Neural progenitor cell (in vitro differentiated cells): Measurements from ENCODE around the gene OCA2. TPM values are rescaled to one million over a fixed set of nuclear protein-coding genes. Genes with fewer than 3 reads are reported as not detected.

ENCODE experiments used
- DNase-seq: peaks from one replicate; pipeline ENCODE4 v3.0.0-alpha.2; 2016; ENCODE audit warnings: low spot score
- H2AFZ ChIP-seq: fragments of 200-600 bp; sonication (generic); replicated peaks from 2 replicates; pipeline ENCODE4 v1.6.1; 2016; ENCODE audit warnings: antibody characterized with exemption
- H3F3A ChIP-seq: fragments of 200-600 bp; sonication (generic); 2 replicates; pipeline ENCODE4 v1.6.1; 2016; ENCODE audit warnings: antibody characterized with exemption, low read depth
- H3K27ac ChIP-seq: fragments of 200-600 bp; sonication (generic); 2 replicates; pipeline ENCODE4 v1.5.1; 2016; ENCODE audit warnings: mild to moderate bottlenecking
- H3K27me3 ChIP-seq: fragments of 200-600 bp; sonication (generic); 2 replicates; pipeline ENCODE4 v1.6.1; 2016; ENCODE audit warnings: mild to moderate bottlenecking, moderate library complexity
- H3K36me3 ChIP-seq: fragments of 200-600 bp; sonication (generic); 2 replicates; pipeline ENCODE4 v1.5.1; 2016
- H3K4me1 ChIP-seq: fragments of 200-600 bp; sonication (generic); 2 replicates; pipeline ENCODE4 v1.6.1; 2016; ENCODE audit warnings: mixed run types
- H3K4me2 ChIP-seq: fragments of 200-600 bp; sonication (generic); 2 replicates; pipeline ENCODE4 v1.6.1; 2016
- H3K4me3 ChIP-seq: fragments of 200-600 bp; sonication (generic); 2 replicates; pipeline ENCODE4 v1.5.1; 2016
- H3K79me2 ChIP-seq: fragments of 200-600 bp; sonication (generic); 2 replicates; pipeline ENCODE4 v1.6.1; 2016; ENCODE audit warnings: low read depth
- H3K9ac ChIP-seq: fragments of 200-600 bp; sonication (generic); 2 replicates; pipeline ENCODE4 v1.6.1; 2016
- H3K9me3 ChIP-seq: fragments of 200-600 bp; sonication (generic); 2 replicates; pipeline ENCODE4 v1.5.1; 2016; ENCODE audit warnings: low read depth
- H4K20me1 ChIP-seq: fragments of 200-600 bp; sonication (generic); 2 replicates; pipeline ENCODE4 v1.6.1; 2016; ENCODE audit warnings: low read depth
- H3K27ac Mint-ChIP-seq: 3 replicates; pipeline ENCODE4 v1.8.0; 2021; ENCODE audit warnings: mixed read lengths
- H3K27me3 Mint-ChIP-seq: 2 replicates; pipeline ENCODE4 v1.8.0; 2022; ENCODE audit warnings: low read depth, mild to moderate bottlenecking, inconsistent platforms, moderate library complexity, mixed read lengths; ENCODE audit not compliant: insufficient read depth
- H3K36me3 Mint-ChIP-seq: 3 replicates; pipeline ENCODE4 v1.8.0; 2021; ENCODE audit warnings: mixed read lengths
- H3K4me1 Mint-ChIP-seq: 3 replicates; pipeline ENCODE4 v1.8.0; 2021; ENCODE audit warnings: mixed read lengths
- H3K4me3 Mint-ChIP-seq: 3 replicates; pipeline ENCODE4 v1.8.0; 2021; ENCODE audit warnings: mild to moderate bottlenecking, moderate library complexity, mixed read lengths
- H3K9me3 Mint-ChIP-seq: 3 replicates; pipeline ENCODE4 v1.8.0; 2020; ENCODE audit warnings: mixed read lengths
- EZH2 ChIP-seq: fragments of 200-600 bp; sonication (generic); IDR thresholded peaks from 2 replicates; pipeline ENCODE4 v1.6.1; 2017; ENCODE audit warnings: antibody characterized with exemption, mild to moderate bottlenecking, moderate library complexity
- EZH2phosphoT487 ChIP-seq: fragments of 200-600 bp; sonication (generic); IDR thresholded peaks from 2 replicates; pipeline ENCODE4 v1.6.1; 2017; ENCODE audit warnings: antibody characterized with exemption
- total RNA-seq: library from RNA; depleted of rRNA; stranded (reverse); fragments of >200 nt; gene quantifications from 2 replicates; pipeline ENCODE4 v1.2.3, GENCODE V29; 2015; ENCODE audit warnings: low replicate concordance
- TF ChIP-seq, protein P1 (sequence below): fragments of 200-600 bp; sonication (generic); IDR thresholded peaks from 2 replicates; pipeline ENCODE4 v1.5.1; 2017; ENCODE audit warnings: antibody characterized with exemption, mild to moderate bottlenecking

Gene OCA2
- total RNA-seq, 1 donor from 2014 or later: 1.0 TPM

DNA sequence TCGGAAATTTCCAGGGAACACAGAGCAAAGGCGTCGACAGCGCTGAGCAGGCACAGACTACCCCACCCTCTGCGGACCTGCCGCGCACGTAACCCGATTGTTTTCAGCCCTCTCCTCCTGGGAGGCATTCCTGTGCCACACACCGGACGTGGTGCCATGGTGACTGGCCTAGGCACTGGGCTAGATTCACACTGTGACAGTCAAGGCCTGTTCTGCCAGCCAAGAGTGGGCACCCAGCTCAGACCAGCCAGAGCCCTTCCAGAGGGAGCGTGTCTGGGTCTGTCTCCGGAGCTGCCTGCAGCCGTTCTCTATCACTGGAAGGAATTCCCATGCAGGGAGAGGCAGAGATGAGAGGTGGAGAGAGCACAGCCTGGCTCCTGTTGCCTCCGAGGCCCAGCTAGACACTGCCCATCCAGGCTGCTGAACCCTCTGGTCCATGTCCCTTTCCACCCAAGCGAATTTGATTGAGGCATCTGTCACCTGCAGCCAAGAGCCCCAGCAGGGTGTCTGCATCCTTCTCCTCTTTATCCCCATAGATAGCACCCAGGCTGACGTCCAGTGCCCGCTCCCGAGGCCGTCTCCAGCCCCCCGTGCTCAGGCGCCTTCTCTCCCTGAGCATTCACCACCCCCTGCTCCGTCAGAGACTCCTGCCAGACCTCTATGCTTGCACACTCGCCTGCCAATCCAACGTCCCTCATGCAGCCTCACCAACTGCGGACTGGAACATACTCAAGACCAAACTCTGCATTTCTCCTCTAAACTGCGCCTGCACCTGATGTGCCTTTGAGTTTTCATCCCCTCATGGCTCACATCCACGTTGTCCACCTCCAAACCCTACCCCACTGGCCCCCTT lies 267.5 kb downstream of the OCA2 start:
- TF ChIP-seq, protein P1, sequence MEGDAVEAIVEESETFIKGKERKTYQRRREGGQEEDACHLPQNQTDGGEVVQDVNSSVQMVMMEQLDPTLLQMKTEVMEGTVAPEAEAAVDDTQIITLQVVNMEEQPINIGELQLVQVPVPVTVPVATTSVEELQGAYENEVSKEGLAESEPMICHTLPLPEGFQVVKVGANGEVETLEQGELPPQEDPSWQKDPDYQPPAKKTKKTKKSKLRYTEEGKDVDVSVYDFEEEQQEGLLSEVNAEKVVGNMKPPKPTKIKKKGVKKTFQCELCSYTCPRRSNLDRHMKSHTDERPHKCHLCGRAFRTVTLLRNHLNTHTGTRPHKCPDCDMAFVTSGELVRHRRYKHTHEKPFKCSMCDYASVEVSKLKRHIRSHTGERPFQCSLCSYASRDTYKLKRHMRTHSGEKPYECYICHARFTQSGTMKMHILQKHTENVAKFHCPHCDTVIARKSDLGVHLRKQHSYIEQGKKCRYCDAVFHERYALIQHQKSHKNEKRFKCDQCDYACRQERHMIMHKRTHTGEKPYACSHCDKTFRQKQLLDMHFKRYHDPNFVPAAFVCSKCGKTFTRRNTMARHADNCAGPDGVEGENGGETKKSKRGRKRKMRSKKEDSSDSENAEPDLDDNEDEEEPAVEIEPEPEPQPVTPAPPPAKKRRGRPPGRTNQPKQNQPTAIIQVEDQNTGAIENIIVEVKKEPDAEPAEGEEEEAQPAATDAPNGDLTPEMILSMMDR: no peak
- TF ChIP-seq EZH2: no peak
- H3K36me3 Mint-ChIP-seq: no peaks in the 10 kb centered on the region
- no peak for DNase-seq
- Histone ChIP-seq H3K36me3 (no peaks in the 10 kb centered on the region), H3K9ac (no peak overlapping the region), H3K27me3 (no peaks in the 10 kb centered on the region), H3K4me2 (no peak overlapping the region), H3F3A (no peaks in the 10 kb centered on the region), H4K20me1 (no peaks in the 10 kb centered on the region), H3K4me3 (no peak overlapping the region), H2AFZ (no peak overlapping the region), H3K79me2 (no peaks in the 10 kb centered on the region), H3K9me3 (no peaks in the 10 kb centered on the region), H3K4me1 (no peaks in the 10 kb centered on the region), H3K27ac (no peak overlapping the region)
- H3K27ac Mint-ChIP-seq: peak overlapping the region; percentile 19
- no peak overlapping the region for H3K4me3 Mint-ChIP-seq
- peaks cover 6% of the 10 kb centered on the region for H3K27me3 Mint-ChIP-seq
- H3K9me3 Mint-ChIP-seq: no peaks in the 10 kb centered on the region
- peaks cover 3% of the 10 kb centered on the region for H3K4me1 Mint-ChIP-seq

DNA sequence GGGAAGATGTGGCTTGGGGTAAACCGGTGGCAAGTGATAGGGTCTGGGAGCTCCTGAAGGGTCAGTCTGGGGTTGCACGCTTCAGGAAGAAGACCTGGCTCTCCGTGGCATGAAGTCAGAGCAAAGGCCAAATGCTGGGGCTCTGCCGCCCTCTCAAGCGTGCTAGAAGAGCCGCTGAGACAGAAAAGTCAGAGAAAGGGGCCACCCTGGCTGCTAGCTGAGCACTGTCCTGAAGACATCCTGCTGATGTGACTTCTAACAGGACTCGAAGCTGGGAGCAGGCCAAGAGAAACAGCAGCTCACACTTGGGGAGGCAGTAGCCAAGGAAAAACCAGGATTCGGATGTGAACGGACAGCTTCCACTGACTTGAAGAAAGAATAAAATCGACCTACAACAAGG lies 270.4 kb downstream of the OCA2 start:
- H3K4me1 Mint-ChIP-seq: peaks cover 3% of the 10 kb centered on the region
- no peaks in the 10 kb centered on the region for H3K79me2 ChIP-seq
- H3K27me3 ChIP-seq: no peaks in the 10 kb centered on the region
- no peak overlapping the region for H3K27ac Mint-ChIP-seq
- H3K27me3 Mint-ChIP-seq: peaks cover 5% of the 10 kb centered on the region
- H3K36me3 Mint-ChIP-seq: no peaks in the 10 kb centered on the region
- H3K4me2 ChIP-seq: no peak overlapping the region
- H4K20me1 ChIP-seq: no peaks in the 10 kb centered on the region
- no peak overlapping the region for H3K27ac ChIP-seq
- no peaks in the 10 kb centered on the region for H3K36me3 ChIP-seq
- no peaks in the 10 kb centered on the region for H3K4me1 ChIP-seq
- no peak overlapping the region for H3K4me3 ChIP-seq
- no peak overlapping the region for H3K4me3 Mint-ChIP-seq
- H3K9me3 ChIP-seq: no peaks in the 10 kb centered on the region
- TF ChIP-seq EZH2phosphoT487 (no peak), EZH2 (no peak)
- TF ChIP-seq, protein P1: no peak
- no peaks in the 10 kb centered on the region for H3K9me3 Mint-ChIP-seq
- DNase-seq: no peak
- H3K9ac ChIP-seq: no peak overlapping the region
- H2AFZ ChIP-seq: no peak overlapping the region
- no peaks in the 10 kb centered on the region for H3F3A ChIP-seq

DNA sequence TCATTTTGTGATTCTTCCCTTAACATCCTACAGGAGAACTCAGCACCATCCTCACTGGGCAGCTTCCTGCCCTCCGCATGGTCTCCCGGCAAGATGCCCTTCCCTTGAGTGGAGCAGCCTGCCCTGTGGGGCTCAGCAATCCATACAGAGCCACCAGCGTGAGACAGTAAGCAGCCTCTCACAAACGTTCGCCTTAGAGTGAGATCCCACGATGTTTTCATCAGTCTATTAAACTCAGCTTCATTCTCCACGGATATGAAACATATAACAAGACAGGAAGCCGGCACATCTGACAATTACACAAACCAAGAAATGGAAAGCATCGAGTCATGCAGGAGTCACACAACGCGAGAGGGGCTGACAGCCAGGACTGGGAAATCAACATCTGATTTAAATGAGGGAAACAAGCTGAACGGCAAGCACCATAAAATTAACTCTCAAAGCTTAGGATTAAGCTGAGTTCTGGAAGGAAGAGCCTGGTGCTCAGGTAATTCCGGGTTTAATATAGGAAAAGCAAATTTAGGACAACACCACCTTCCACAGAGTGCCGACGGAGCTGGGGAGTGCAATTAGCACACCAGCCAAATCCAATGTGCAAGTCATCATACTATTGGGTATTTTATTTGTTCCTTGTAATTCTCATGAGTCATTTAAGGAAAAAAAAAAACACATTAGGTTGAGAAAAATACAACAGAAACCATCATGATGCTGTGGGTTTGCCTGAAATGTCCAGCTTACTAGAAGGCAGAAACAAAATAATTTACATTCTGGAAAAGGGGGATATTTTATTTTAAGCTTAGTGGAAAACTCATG lies 272.0 kb downstream of the OCA2 start:
- Mint-ChIP-seq H3K27ac (no peak overlapping the region), H3K4me3 (no peak overlapping the region), H3K36me3 (no peaks in the 10 kb centered on the region), H3K27me3 (peaks cover 5% of the 10 kb centered on the region), H3K4me1 (peaks cover 3% of the 10 kb centered on the region), H3K9me3 (no peaks in the 10 kb centered on the region)
- DNase-seq: no peak
- Histone ChIP-seq H3K27ac (no peak overlapping the region), H3K79me2 (no peaks in the 10 kb centered on the region), H3K9me3 (no peaks in the 10 kb centered on the region), H3K4me1 (no peaks in the 10 kb centered on the region), H3K4me2 (no peak overlapping the region), H3F3A (no peaks in the 10 kb centered on the region), H2AFZ (peak overlapping the region; percentile 66), H3K36me3 (no peaks in the 10 kb centered on the region), H3K9ac (no peak overlapping the region), H3K4me3 (no peak overlapping the region), H3K27me3 (no peaks in the 10 kb centered on the region), H4K20me1 (no peaks in the 10 kb centered on the region)
- TF ChIP-seq, protein P1: no peak
- TF ChIP-seq EZH2 (no peak), EZH2phosphoT487 (no peak)
